ENCODE results near the gene KIAA1217.

DNA sequence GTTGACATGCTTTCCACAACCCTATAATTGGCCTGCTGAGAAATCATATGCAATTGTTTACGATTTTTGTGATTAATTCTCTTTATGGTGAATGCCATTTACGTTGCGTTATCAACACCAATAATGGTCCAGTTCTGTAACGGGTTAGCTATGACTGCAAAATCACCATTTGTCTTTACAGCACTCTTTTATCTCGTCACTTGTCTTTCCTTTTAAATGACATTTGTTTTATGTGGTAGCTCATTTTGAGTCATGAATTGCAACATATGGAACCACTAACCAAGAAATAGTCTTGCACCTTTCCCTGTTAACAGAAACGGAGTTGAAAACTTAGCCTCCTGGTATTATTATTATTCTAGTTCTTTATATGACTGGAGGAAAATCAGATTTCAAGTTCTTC lies 3.1 kb upstream of the KIAA1217 start:
- TF ChIP-seq CTCF (conservative IDR thresholded peaks at IDR 0.05 in 1 of 2, IDR thresholded peaks at IDR 0.05 in 1 of 2; ENCODE audit: extremely low read depth in 1 of 2, insufficient read depth in 1 of 2, low read depth in 1 of 2, low read length in 2 of 2), result no peak
- no peak for TF ChIP-seq EZH2 (IDR thresholded peaks at IDR 0.05; ENCODE audit: borderline replicate concordance, low read length)
